SK-N-MC (cell line): Measurements from ENCODE around the gene GSS.

Experiments used
- EZH2 ChIP-seq: fragments of 200-600 bp; sonication (generic); IDR thresholded peaks from one replicate; pipeline ENCODE4 v1.6.1; 2017; ENCODE audit warnings: antibody characterized with exemption
- POLR2AphosphoS5 ChIP-seq: IDR thresholded peaks from 2 replicates; pipeline ENCODE4 v1.6.1; 2012; ENCODE audit warnings: mild to moderate bottlenecking, low read depth, low read length, borderline replicate concordance

DNA sequence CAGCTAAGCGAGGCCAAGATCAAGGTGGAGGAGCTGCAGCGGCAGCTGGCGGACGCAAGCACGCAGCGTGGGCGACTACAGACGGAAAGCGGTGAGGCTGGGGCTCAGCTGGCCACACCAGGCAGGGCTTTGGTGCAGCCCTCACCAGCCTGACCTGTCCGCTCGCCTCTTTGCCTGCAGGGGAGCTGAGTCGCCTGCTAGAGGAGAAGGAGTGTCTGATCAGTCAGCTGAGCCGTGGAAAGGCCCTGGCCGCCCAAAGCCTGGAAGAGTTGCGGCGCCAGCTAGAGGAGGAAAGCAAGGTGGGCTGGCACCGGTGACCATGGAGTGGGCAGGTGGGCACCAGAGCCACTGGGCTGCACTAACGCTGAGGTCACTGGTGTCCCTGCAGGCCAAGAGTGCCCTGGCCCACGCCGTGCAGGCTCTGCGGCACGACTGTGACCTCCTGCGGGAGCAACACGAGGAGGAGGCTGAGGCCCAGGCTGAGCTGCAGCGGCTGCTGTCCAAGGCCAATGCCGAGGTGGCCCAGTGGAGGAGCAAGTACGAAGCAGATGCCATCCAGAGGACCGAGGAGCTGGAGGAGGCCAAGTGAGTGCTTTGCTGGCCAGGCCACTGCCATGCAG, 42.8 kb upstream of the GSS start:
- TF ChIP-seq EZH2 (no peak), POLR2AphosphoS5 (no peak)
